B cell (primary cell): Measurements from ENCODE around the gene MIPOL1. TPM values are rescaled to one million over a fixed set of nuclear protein-coding genes. Genes with fewer than 3 reads are reported as not detected.

Experiments
- ATAC-seq: fragments of 200-7000 bp; cut with Tn5 transposase; one replicate; pipeline ENCODE4 v1.10.0; 2021; ENCODE audit warnings: low read depth, mild to moderate bottlenecking, moderate number of reproducible peaks, moderate library complexity
- CTCF ChIA-PET: fragments of 350-600 bp; sonication (Branson Sonifier 250); formaldehyde crosslinking; loops from one replicate; lab custom pipeline; 2021; ENCODE audit warnings: antibody characterized with exemption, inconsistent platforms; lab: Charles Lee
- POLR2A ChIA-PET: fragments of 350-600 bp; sonication (Branson Sonifier 250); formaldehyde crosslinking; loops from one replicate; lab custom pipeline; 2021; ENCODE audit warnings: antibody characterized with exemption; lab: Charles Lee
- DNase-seq: peaks from one replicate; pipeline ENCODE4 v3.0.0; 2013
- H2AFZ ChIP-seq: 2 replicates; pipeline ENCODE4 v1.6.1; 2012; ENCODE audit warnings: mild to moderate bottlenecking, low read depth, low read length; ENCODE audit not compliant: insufficient read depth, poor library complexity, severe bottlenecking
- H3K27ac ChIP-seq, 2 donors: 1 replicate in 1 of 2; 2 replicates in 1 of 2; pipeline ENCODE4 v1.5.1; 2012 to 2013; ENCODE audit warnings: low read length in 2 of 2, mild to moderate bottlenecking in 2 of 2, moderate library complexity in 1 of 2
- H3K27me3 ChIP-seq, 4 experiments: fragments of 200-600 bp in 1 of 4; sonication (generic) in 1 of 4; replicated peaks in 1 of 4; 1 replicate in 2 of 4; 2 replicates in 2 of 4; pipeline versions ENCODE4 v1.6.1 to v1.7.0; 2013 to 2016; ENCODE audit warnings: low read length in 3 of 4, mild to moderate bottlenecking in 2 of 4, mixed read lengths in 1 of 4, moderate library complexity in 1 of 4; ENCODE audit not compliant: insufficient read depth in 4 of 4, control insufficient read depth in 3 of 4; ENCODE audit errors: control extremely low read depth in 1 of 4
- H3K36me3 ChIP-seq, 2 experiments: replicated peaks in 1 of 2; 1 replicate in 1 of 2; 2 replicates in 1 of 2; pipeline versions ENCODE4 v1.6.1 to v1.7.1; 2013; ENCODE audit warnings: low read length in 1 of 2; ENCODE audit not compliant: insufficient read depth in 2 of 2, control insufficient read depth in 1 of 2; ENCODE audit errors: control extremely low read depth in 1 of 2, extremely low read depth in 1 of 2
- H3K4me1 ChIP-seq, 2 donors: fragments of 200-600 bp in 1 of 2; sonication (generic) in 1 of 2; 1 replicate in 1 of 2; 2 replicates in 1 of 2; pipeline versions ENCODE4 v1.5.1 to v1.6.1; 2013 to 2017; ENCODE audit warnings: low read length in 2 of 2; ENCODE audit not compliant: control insufficient read depth in 2 of 2, insufficient read depth in 2 of 2
- H3K4me2 ChIP-seq: replicated peaks from 2 replicates; pipeline ENCODE3; 2012; ENCODE audit warnings: mild to moderate bottlenecking, low read depth, low read length; ENCODE audit not compliant: poor library complexity, severe bottlenecking
- H3K4me3 ChIP-seq, 5 experiments: fragments of 200-600 bp in 1 of 5; sonication (generic) in 1 of 5; 1 replicate in 3 of 5; 2 replicates in 2 of 5; pipeline versions ENCODE4 v1.5.1 to v1.7.0; 2011 to 2016; ENCODE audit warnings: low read length in 4 of 5, mild to moderate bottlenecking in 4 of 5, low read depth in 2 of 5, control low read depth in 1 of 5, moderate library complexity in 1 of 5; ENCODE audit not compliant: insufficient read depth in 1 of 5; ENCODE audit errors: control extremely low read depth in 1 of 5, extremely low read depth in 1 of 5
- H3K79me2 ChIP-seq: fragments of 200-600 bp; sonication (generic); one replicate; pipeline ENCODE4 v1.6.0; 2016; ENCODE audit warnings: low read length; ENCODE audit not compliant: control insufficient read depth, insufficient read depth
- H3K9ac ChIP-seq: fragments of 200-600 bp; sonication (generic); 2 replicates; pipeline ENCODE4 v1.6.1; 2017; ENCODE audit warnings: mild to moderate bottlenecking, low read length, moderate library complexity
- H3K9me3 ChIP-seq, 3 donors: one replicate each; pipeline versions ENCODE4 v1.6.1 to v1.7.1; 2013; ENCODE audit warnings: low read length in 2 of 3; ENCODE audit not compliant: control insufficient read depth in 2 of 3, insufficient read depth in 1 of 3; ENCODE audit errors: control extremely low read depth in 1 of 3
- H4K20me1 ChIP-seq: 2 replicates; pipeline ENCODE4 v1.6.0; 2012; ENCODE audit warnings: mild to moderate bottlenecking, low read length; ENCODE audit not compliant: insufficient read depth, control insufficient read depth, poor library complexity, severe bottlenecking
- H3K27ac Mint-ChIP-seq: one replicate; pipeline ENCODE4 v1.8.0; 2021; ENCODE audit warnings: mixed read lengths
- H3K27me3 Mint-ChIP-seq: one replicate; pipeline ENCODE4 v1.8.0; 2021; ENCODE audit warnings: mixed read lengths
- H3K4me1 Mint-ChIP-seq: one replicate; pipeline ENCODE4 v1.8.0; 2021; ENCODE audit warnings: mixed read lengths
- H3K4me3 Mint-ChIP-seq: one replicate; pipeline ENCODE4 v1.8.0; 2021; ENCODE audit warnings: mixed read lengths
- H3K9me3 Mint-ChIP-seq: one replicate; pipeline ENCODE4 v1.8.0; 2022; ENCODE audit warnings: mixed read lengths; ENCODE audit not compliant: insufficient read depth
- CTCF ChIP-seq: fragments of 200-600 bp; IDR thresholded peaks from one replicate; pipeline ENCODE4 v1.8.0; 2022; ENCODE audit warnings: antibody characterized with exemption, mild to moderate bottlenecking
- EZH2 ChIP-seq: IDR thresholded peaks from 2 replicates; pipeline ENCODE4 v1.6.1; 2012; ENCODE audit warnings: borderline replicate concordance, low read depth, mild to moderate bottlenecking, moderate library complexity, low read length; ENCODE audit not compliant: insufficient read depth, poor library complexity, severe bottlenecking
- WGBS: methylation state at CpG from one replicate; pipeline ENCODE4 v1.1.5; 2013; ENCODE audit warnings: missing lambda C conversion rate; ENCODE audit not compliant: insufficient coverage; 5-methylcytosine and 5-hydroxymethylcytosine counted together
- intact Hi-C: fragments of 100-400 bp; cut with micrococcal nuclease; formaldehyde crosslinking; loops from one replicate; pipeline ENCODE4 v1.10.0; 2022
- polyA plus RNA-seq: library from polyadenylated mRNA; depleted of rRNA; stranded (reverse); fragments of >200 nt; gene quantifications from 2 replicates; pipeline ENCODE4 v1.2.3, GENCODE V29; 2012
- total RNA-seq, 2 donors: library from RNA; stranded (reverse); fragments of 120-200 nt in 1 of 2; gene quantifications; 1 replicate in 1 of 2; 2 replicates in 1 of 2; pipeline versions ENCODE4 v1.2.3 to v1.2.4, GENCODE V29; 2013 to 2022

The MIPOL1 gene
- total and polyA plus RNA-seq, 2 donors (not counting 1 experiment from before 2014, with no cell fraction given): 0.17 TPM; not detected in 1

- Mint-ChIP-seq H3K27ac (no peak overlapping the region), H3K9me3 (no peaks in the 10 kb centered on the region), H3K27me3 (no peaks in the 10 kb centered on the region), H3K4me3 (no peak overlapping the region), H3K4me1 (no peaks in the 10 kb centered on the region)
- no peaks in the 10 kb centered on the region for H3K27me3 ChIP-seq
- no peak overlapping the region for H3K9ac ChIP-seq
- no peak for ATAC-seq
- TF ChIP-seq EZH2 (no peak), CTCF (no peak)
- no peak overlapping the region for H3K27ac ChIP-seq
- no peaks in the 10 kb centered on the region for H3K36me3 ChIP-seq
- H4K20me1 ChIP-seq: no peaks in the 10 kb centered on the region
- H3K4me3 ChIP-seq: no peak overlapping the region
- no peak overlapping the region for H3K4me2 ChIP-seq
- H3K9me3 ChIP-seq: no peaks in the 10 kb centered on the region
- intact Hi-C loops: no loop called here
- no peaks in the 10 kb centered on the region for H3K4me1 ChIP-seq
- H3K79me2 ChIP-seq: no peaks in the 10 kb centered on the region
- no CpG with 5 or more reads among the region's 3 CpGs for WGBS
- no peak for DNase-seq
- H2AFZ ChIP-seq: no peak overlapping the region
- ChIA-PET POLR2A (no interaction called here), CTCF (no interaction called here)
Measured at GRCh38 chr14:37413504-37414003, 215.8 kb downstream of the MIPOL1 start.

GRCh38 chr14:37416264-37416663 is 218.5 kb downstream of the MIPOL1 start:
- ChIA-PET CTCF (no interaction called here), POLR2A (no interaction called here)
- Histone ChIP-seq H3K4me2 (no peak overlapping the region), H2AFZ (no peak overlapping the region), H3K9ac (no peak overlapping the region), H3K27ac (no peak overlapping the region), H3K4me1 (no peaks in the 10 kb centered on the region), H4K20me1 (no peaks in the 10 kb centered on the region), H3K79me2 (no peaks in the 10 kb centered on the region), H3K4me3 (no peak overlapping the region), H3K9me3 (no peaks in the 10 kb centered on the region), H3K27me3 (no peaks in the 10 kb centered on the region), H3K36me3 (no peaks in the 10 kb centered on the region)
- H3K27me3 Mint-ChIP-seq: no peaks in the 10 kb centered on the region
- DNase-seq (no peak), ATAC-seq (no peak)
- no peaks in the 10 kb centered on the region for H3K4me1 Mint-ChIP-seq
- no peaks in the 10 kb centered on the region for H3K9me3 Mint-ChIP-seq
- H3K27ac Mint-ChIP-seq: no peak overlapping the region
- no peak overlapping the region for H3K4me3 Mint-ChIP-seq
- WGBS: no CpG with 5 or more reads among the region's 2 CpGs
- TF ChIP-seq CTCF: no peak
- no peak for TF ChIP-seq EZH2
- intact Hi-C loops: no loop called here
